Stomach (tissue), 4 donors: ENCODE data around the gene PRORP.

ENCODE experiments used
- POLR2A ChIP-seq, 4 donors: fragments of 450-650 bp; IDR thresholded peaks; one replicate each; pipeline ENCODE4 v1.6.1; 2016; ENCODE audit warnings: antibody characterized with exemption in 4 of 4, control low read depth in 2 of 4, mild to moderate bottlenecking in 1 of 4, moderate library complexity in 1 of 4
- TF ChIP-seq, protein P1 (sequence below), 7 experiments: fragments of 450-650 bp in 4 of 7; fragments of 200-600 bp in 3 of 7; sonication (generic) in 3 of 7; IDR thresholded peaks; one replicate each; pipeline ENCODE4 v1.5.1; 2016 to 2019; ENCODE audit warnings: antibody characterized with exemption in 7 of 7, control low read depth in 2 of 7, mild to moderate bottlenecking in 1 of 7

DNA sequence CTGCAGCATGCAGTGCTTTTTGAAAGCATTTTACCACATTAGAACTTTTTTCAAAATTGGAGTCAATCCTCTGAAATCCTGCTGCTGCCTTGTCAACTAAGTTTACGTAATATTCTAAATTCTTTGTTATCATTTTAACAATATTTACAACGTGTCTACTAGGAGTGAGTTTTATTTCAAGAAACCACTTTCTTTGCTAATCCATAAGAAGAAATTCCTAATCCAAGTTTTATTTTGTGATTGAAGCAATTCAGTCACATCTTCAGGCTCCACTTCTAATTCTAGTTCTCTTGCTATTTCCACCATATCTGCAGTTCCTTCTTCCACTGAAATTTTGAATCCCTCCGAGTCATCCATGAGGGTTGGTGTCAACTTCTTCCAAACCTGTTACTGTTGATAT is 25.4 kb downstream of the PRORP start:
- TF ChIP-seq, protein P1, sequence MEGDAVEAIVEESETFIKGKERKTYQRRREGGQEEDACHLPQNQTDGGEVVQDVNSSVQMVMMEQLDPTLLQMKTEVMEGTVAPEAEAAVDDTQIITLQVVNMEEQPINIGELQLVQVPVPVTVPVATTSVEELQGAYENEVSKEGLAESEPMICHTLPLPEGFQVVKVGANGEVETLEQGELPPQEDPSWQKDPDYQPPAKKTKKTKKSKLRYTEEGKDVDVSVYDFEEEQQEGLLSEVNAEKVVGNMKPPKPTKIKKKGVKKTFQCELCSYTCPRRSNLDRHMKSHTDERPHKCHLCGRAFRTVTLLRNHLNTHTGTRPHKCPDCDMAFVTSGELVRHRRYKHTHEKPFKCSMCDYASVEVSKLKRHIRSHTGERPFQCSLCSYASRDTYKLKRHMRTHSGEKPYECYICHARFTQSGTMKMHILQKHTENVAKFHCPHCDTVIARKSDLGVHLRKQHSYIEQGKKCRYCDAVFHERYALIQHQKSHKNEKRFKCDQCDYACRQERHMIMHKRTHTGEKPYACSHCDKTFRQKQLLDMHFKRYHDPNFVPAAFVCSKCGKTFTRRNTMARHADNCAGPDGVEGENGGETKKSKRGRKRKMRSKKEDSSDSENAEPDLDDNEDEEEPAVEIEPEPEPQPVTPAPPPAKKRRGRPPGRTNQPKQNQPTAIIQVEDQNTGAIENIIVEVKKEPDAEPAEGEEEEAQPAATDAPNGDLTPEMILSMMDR (IDR thresholded peaks at IDR 0.05) = no peak
- no peak for TF ChIP-seq POLR2A (IDR thresholded peaks at IDR 0.05)
